Measurements from ENCODE around the gene UPP2. TPM values are rescaled to one million over a fixed set of nuclear protein-coding genes. Genes with fewer than 3 reads are reported as not detected.

Gene UPP2
- total and polyA plus RNA-seq, 2 of the 13 experiments (the other 11 are each of a cell fraction or from before 2014, with no cell fraction given): 0.07 to 0.28 TPM

GRCh38 chr2:158127380-158127804 is 25.7 kb downstream of the UPP2 start (continued):
- TF ChIP-seq ZNF362 (CRISPR knock-in tag; IDR thresholded peaks at IDR 0.05; ENCODE audit: borderline replicate concordance): peak; percentile 62; the same call in 1 of the 2 replicates
- no peak for TF ChIP-seq ZSCAN12 (CRISPR knock-in tag; IDR thresholded peaks at IDR 0.05)
- peak; percentile 53 for TF ChIP-seq KDM6A (CRISPR knock-in tag; IDR thresholded peaks at IDR 0.05; ENCODE audit: low read depth)
- peak; percentile 53; the same call in 1 of the 2 replicates for TF ChIP-seq TBX3 (IDR thresholded peaks at IDR 0.05; ENCODE audit: borderline replicate concordance)
- peak; percentile 70 for TF ChIP-seq NR2F2 (IDR thresholded peaks at IDR 0.05; ENCODE audit: borderline replicate concordance, low read depth)
- TF ChIP-seq FOSL2 (CRISPR knock-in tag; IDR thresholded peaks at IDR 0.05): no peak
- TF ChIP-seq MAF1 (CRISPR knock-in tag; IDR thresholded peaks at IDR 0.05; ENCODE audit: borderline replicate concordance): no peak
- no peak for TF ChIP-seq KLF16 (CRISPR knock-in tag; IDR thresholded peaks at IDR 0.05)
- TF ChIP-seq JARID2 (CRISPR knock-in tag; IDR thresholded peaks at IDR 0.05; ENCODE audit: insufficient replicate concordance): no peak
- TF ChIP-seq ZNF354B (CRISPR knock-in tag; IDR thresholded peaks at IDR 0.05): no peak
- peak; percentile 45; the same call in 1 of the 2 replicates for TF ChIP-seq ZSCAN20 (CRISPR knock-in tag; IDR thresholded peaks at IDR 0.05; ENCODE audit: borderline replicate concordance)
- peak; percentile 67 for TF ChIP-seq NR2F6 (IDR thresholded peaks at IDR 0.05)
- TF ChIP-seq NR2F6 (CRISPR knock-in tag; IDR thresholded peaks at IDR 0.05): peak; percentile 40; the same call in 1 of the 2 replicates
- no peak for TF ChIP-seq ZNF567 (CRISPR knock-in tag; IDR thresholded peaks at IDR 0.05; ENCODE audit: borderline replicate concordance)
- peak; percentile 47; the same call in 1 of the 2 replicates for TF ChIP-seq NFYB (CRISPR knock-in tag; IDR thresholded peaks at IDR 0.05)
- TF ChIP-seq ZNF337 (CRISPR knock-in tag; IDR thresholded peaks at IDR 0.05; ENCODE audit: borderline replicate concordance, low read depth): no peak
- TF ChIP-seq MTF1 (CRISPR knock-in tag; IDR thresholded peaks at IDR 0.05): no peak
- peak; percentile 58; the same call in 1 of the 2 replicates for TF ChIP-seq ZNF414 (CRISPR knock-in tag; IDR thresholded peaks at IDR 0.05)
- no peak for TF ChIP-seq SKI (IDR thresholded peaks at IDR 0.05; ENCODE audit: partially characterized antibody)
- no peak for TF ChIP-seq BRF2 (CRISPR knock-in tag; IDR thresholded peaks at IDR 0.05)
- no peak for TF ChIP-seq SATB2 (CRISPR knock-in tag; IDR thresholded peaks at IDR 0.05)
- TF ChIP-seq ZFP1 (CRISPR knock-in tag; IDR thresholded peaks at IDR 0.05): no peak
- no peak for TF ChIP-seq PAF1 (CRISPR knock-in tag; IDR thresholded peaks at IDR 0.05)
- TF ChIP-seq ZNF784 (CRISPR knock-in tag; IDR thresholded peaks at IDR 0.05; ENCODE audit: borderline replicate concordance): no peak
- TF ChIP-seq WIZ (CRISPR knock-in tag; IDR thresholded peaks at IDR 0.05): no peak
- no peak for TF ChIP-seq ZNF276 (CRISPR knock-in tag; IDR thresholded peaks at IDR 0.05; ENCODE audit: low read depth)
- no peak for TF ChIP-seq NFATC3 (CRISPR knock-in tag; IDR thresholded peaks at IDR 0.05)
